Thoracic aorta (tissue), 2 donors: ENCODE data around the gene BDKRB2. TPM values are rescaled to one million over a fixed set of nuclear protein-coding genes. Genes with fewer than 3 reads are reported as not detected.

Experiments used
- ATAC-seq: fragments of 150-250 bp; one replicate; pipeline ENCODE4 v1.8.0; 2017; ENCODE audit warnings: low read depth; ENCODE audit not compliant: insufficient number of reproducible peaks, low FRiP score
- DNase-seq: peaks from one replicate; pipeline ENCODE4 v3.0.0-alpha.2; 2020; ENCODE audit warnings: low spot score
- H3K27ac ChIP-seq, 2 donors: fragments of 200-600 bp; sonication (generic); 1 replicate in 1 of 2; 2 replicates in 1 of 2; pipeline ENCODE4 v1.5.1; 2016; ENCODE audit warnings: mild to moderate bottlenecking in 2 of 2, moderate library complexity in 2 of 2
- H3K27me3 ChIP-seq: fragments of 200-600 bp; sonication (generic); replicated peaks from 2 replicates; pipeline ENCODE4 v1.6.0; 2016; ENCODE audit warnings: mild to moderate bottlenecking; ENCODE audit not compliant: insufficient read depth
- H3K36me3 ChIP-seq: fragments of 200-600 bp; sonication (generic); one replicate; pipeline ENCODE4 v1.5.1; 2016
- H3K4me1 ChIP-seq, 2 donors: fragments of 200-600 bp; sonication (generic); 1 replicate in 1 of 2; 2 replicates in 1 of 2; pipeline versions ENCODE4 v1.5.1 to v1.6.0; 2016; ENCODE audit warnings: low read depth in 2 of 2, mild to moderate bottlenecking in 1 of 2; ENCODE audit not compliant: control insufficient read depth in 1 of 2
- H3K4me3 ChIP-seq: fragments of 200-600 bp; sonication (generic); 2 replicates; pipeline ENCODE4 v1.5.1; 2016; ENCODE audit warnings: mild to moderate bottlenecking
- H3K9me3 ChIP-seq: fragments of 200-600 bp; sonication (generic); 2 replicates; pipeline ENCODE4 v1.5.1; 2016
- total RNA-seq, 2 donors: library from RNA; depleted of rRNA; stranded (reverse); fragments of >200 nt; gene quantifications; one replicate each; pipeline versions ENCODE4 v1.1.0 to v1.2.3, GENCODE V29; 2016
- TF ChIP-seq, protein P1 (sequence below): fragments of 200-600 bp; sonication (generic); IDR thresholded peaks from one replicate; pipeline ENCODE4 v1.5.1; 2019; ENCODE audit warnings: antibody characterized with exemption

Gene BDKRB2
- total RNA-seq = 10 to 100 TPM in 1 of 2 donors, 1 to 10 TPM in 1; 2.6 to 14.3 TPM

DNA sequence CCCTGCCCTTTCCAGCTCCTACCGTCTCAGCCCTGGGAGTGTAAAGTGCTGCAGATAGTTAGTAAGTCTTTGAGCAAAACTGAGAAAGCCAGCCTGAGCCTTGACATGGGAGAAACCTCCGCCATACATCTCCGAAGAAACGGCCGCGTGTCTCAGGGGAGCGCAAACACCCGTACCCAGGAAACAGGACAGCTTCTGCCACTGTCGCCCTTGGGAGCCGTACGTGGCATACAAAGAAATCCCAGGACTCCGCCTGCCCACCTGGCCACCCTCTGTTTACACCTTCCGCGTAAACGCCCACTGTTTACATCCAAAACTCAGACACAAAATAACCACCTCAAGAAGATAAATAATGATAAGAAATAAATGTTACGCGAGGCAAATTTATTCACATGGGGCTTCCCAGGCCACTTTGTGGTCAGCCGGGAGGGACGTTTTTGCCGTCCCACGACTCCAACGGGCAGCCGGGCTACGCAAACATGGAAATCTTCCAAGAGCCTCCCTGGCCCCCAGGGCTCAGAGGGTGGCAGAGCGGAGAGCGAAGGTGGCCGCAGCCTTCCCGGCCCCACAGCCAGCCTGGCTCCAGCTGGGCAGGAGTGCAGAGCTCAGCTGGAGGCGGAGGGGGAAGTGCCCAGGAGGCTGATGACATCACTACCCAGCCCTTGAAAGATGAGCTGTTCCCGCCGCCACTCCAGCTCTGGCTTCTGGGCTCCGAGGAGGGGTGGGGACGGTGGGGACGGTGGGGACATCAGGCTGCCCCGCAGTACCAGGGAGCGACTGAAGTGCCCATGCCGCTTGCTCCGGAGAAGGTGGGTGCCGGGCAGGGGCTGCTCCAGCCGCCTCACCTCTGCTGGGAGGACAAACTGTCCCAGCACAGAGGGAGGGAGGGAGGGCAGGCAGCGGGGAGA, at the start of gene BDKRB2:
Gene BDKRB2, plus strand, starts transcription at position 689 of the 908 bp plus-strand sequence. CDS start 32,269 bp downstream, outside the sequence.
- DNase-seq = peak; percentile 9
- H3K27ac ChIP-seq = no peak within 1 kb of the TSS
- no peaks in the 10 kb centered on the region for H3K36me3 ChIP-seq

DNA sequence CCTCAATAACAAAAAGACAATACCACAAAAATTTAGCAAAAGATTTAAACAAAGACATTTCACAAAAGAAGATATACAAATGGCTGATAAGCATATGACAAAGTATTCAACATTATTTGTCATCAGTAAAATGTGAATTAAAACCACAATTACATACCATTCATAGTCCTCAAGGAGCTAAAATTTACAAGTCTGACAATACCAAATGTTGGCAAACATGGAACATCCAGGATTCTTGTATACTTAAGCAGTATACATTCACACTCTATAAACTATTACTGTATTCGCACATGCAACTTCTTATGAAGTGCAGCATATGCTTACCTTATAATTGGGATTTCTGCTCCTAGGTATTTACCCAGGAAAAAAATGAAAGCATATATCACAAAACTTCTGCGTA, 49.7 kb upstream of the BDKRB2 start:
- Histone ChIP-seq H3K4me3 (no peak overlapping the region), H3K36me3 (no peaks in the 10 kb centered on the region), H3K27me3 (no peaks in the 10 kb centered on the region), H3K9me3 (no peaks in the 10 kb centered on the region), H3K4me1 (no peaks in the 10 kb centered on the region), H3K27ac (no peak overlapping the region)
- TF ChIP-seq, protein P1, sequence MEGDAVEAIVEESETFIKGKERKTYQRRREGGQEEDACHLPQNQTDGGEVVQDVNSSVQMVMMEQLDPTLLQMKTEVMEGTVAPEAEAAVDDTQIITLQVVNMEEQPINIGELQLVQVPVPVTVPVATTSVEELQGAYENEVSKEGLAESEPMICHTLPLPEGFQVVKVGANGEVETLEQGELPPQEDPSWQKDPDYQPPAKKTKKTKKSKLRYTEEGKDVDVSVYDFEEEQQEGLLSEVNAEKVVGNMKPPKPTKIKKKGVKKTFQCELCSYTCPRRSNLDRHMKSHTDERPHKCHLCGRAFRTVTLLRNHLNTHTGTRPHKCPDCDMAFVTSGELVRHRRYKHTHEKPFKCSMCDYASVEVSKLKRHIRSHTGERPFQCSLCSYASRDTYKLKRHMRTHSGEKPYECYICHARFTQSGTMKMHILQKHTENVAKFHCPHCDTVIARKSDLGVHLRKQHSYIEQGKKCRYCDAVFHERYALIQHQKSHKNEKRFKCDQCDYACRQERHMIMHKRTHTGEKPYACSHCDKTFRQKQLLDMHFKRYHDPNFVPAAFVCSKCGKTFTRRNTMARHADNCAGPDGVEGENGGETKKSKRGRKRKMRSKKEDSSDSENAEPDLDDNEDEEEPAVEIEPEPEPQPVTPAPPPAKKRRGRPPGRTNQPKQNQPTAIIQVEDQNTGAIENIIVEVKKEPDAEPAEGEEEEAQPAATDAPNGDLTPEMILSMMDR = no peak
- DNase-seq (no peak), ATAC-seq (no peak)

More for the DNA sequence above, at the start of gene BDKRB2:
- H3K4me1 ChIP-seq = peaks cover 4 to 10% of the 10 kb centered on the region in 2 donors
- ATAC-seq = no peak
- H3K9me3 ChIP-seq = no peaks in the 10 kb centered on the region
- H3K27me3 ChIP-seq = no peaks in the 10 kb centered on the region
- H3K4me3 ChIP-seq = peak within 1 kb of the TSS; percentile 62
- TF ChIP-seq, protein P1 = no peak

DNA sequence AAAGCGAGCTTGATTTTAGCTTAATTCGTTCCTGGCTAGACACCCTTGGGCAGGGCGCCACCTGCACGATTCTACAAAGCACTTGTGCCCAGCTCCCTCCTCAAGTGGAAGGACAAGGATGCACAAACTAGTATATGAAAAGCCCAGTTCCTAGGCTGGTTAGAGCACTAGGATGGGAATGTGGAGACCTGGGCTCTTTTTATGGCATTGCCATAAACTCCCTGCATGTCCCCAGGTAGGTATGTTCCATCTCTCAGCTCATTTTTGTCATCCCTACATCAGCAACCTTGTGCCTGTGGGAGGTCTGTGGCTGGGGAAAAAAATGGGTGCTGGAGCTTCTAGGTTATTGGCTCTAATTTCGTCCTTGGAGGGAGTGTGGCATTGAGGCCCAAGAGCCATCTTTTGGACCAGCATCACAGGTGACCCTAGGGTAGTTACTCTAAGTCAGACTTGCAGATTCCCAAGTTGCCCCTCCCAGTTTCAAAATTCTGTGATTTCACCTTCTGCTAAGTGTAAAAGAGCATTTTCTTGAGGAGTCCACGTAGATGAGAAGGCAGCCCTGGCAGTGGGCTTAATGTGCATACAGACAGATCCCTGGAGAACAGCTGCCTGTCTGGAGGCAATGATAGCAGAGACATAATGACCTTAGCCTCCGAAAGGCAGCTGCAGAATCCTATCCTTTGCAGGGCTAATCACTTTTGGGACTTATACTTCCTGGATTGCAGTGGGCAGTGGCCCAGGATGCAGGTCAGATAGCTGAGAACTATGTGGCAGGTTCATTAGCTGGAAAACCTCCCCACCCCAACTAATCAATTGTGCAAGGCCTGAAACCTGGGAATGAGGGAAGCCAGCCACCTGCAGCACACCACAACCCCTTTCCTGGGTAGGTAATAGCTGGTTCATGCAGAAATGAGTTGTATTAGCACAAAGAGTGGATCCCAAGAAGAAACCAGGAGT, 47.6 kb upstream of the BDKRB2 start:
- ATAC-seq = no peak
- H3K9me3 ChIP-seq = no peaks in the 10 kb centered on the region
- no peak for DNase-seq
- H3K36me3 ChIP-seq = no peaks in the 10 kb centered on the region
- H3K27ac ChIP-seq = no peak overlapping the region
- TF ChIP-seq, protein P1 = no peak
- H3K4me1 ChIP-seq = no peaks in the 10 kb centered on the region
- no peaks in the 10 kb centered on the region for H3K27me3 ChIP-seq
- H3K4me3 ChIP-seq = no peak overlapping the region

DNA sequence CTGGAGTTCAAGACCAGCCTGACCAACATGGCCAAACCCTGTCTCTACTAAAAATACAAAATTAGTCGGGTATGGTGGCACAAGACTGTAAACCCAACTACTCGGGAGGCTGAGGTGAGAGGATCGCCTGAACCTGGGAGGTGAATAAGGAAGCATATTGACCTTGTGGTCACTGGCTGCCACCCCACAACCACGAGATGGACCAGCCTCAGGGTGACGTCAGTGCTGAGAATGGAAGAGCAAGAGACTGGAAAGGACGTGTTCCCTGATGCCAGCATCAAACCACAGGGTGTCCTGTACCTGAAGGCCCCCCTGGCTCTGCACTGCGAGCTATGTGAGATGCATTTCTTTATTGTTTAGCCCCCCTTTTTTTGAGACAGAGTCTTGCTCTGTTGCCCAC, 45.9 kb upstream of the BDKRB2 start:
- Histone ChIP-seq H3K9me3 (no peaks in the 10 kb centered on the region), H3K27ac (no peak overlapping the region), H3K36me3 (no peaks in the 10 kb centered on the region), H3K4me3 (no peak overlapping the region), H3K27me3 (no peaks in the 10 kb centered on the region), H3K4me1 (no peaks in the 10 kb centered on the region)
- TF ChIP-seq, protein P1 = no peak
- ATAC-seq = no peak
- no peak for DNase-seq
